Stomach (tissue), 9 donors: ENCODE results near the gene DIDO1. TPM values are rescaled to one million over a fixed set of nuclear protein-coding genes. Genes with fewer than 3 reads are reported as not detected.

Experiments
- DNase-seq, 2 donors: peaks; one replicate each; pipeline versions ENCODE4 v3.0.0 to v3.0.0-alpha.2; 2013 to 2019
- H3K27ac ChIP-seq, 5 donors: fragments of 200-600 bp in 4 of 5; sonication (generic) in 4 of 5; one replicate each; pipeline ENCODE4 v1.5.1; 2013 to 2019; ENCODE audit warnings: mild to moderate bottlenecking in 1 of 5, moderate library complexity in 1 of 5
- H3K27me3 ChIP-seq, 3 donors: fragments of 200-600 bp; sonication (generic); one replicate each; pipeline ENCODE4 v1.5.1; 2017 to 2019; ENCODE audit warnings: mixed run types in 1 of 3
- H3K36me3 ChIP-seq, 4 donors: fragments of 200-600 bp; sonication (generic); 1 replicate in 3 of 4; 2 replicates in 1 of 4; pipeline ENCODE4 v1.5.1; 2016 to 2019
- H3K4me1 ChIP-seq, 4 donors: fragments of 200-600 bp; sonication (generic); one replicate each; pipeline ENCODE4 v1.5.1; 2016 to 2019
- H3K4me3 ChIP-seq, 4 donors: fragments of 200-600 bp; sonication (generic) in 3 of 4; one replicate each; pipeline ENCODE4 v1.5.1; 2016 to 2019; ENCODE audit warnings: mild to moderate bottlenecking in 1 of 4
- H3K9me3 ChIP-seq, 4 donors: fragments of 200-600 bp; sonication (generic); one replicate each; pipeline ENCODE4 v1.5.1; 2016 to 2019
- EP300 ChIP-seq: sonication (generic); formaldehyde crosslinking; IDR thresholded peaks from one replicate; pipeline ENCODE4 v1.6.1; 2017; ENCODE audit warnings: antibody characterized with exemption
- POLR2A ChIP-seq, 4 donors: fragments of 450-650 bp; IDR thresholded peaks; one replicate each; pipeline ENCODE4 v1.6.1; 2016; ENCODE audit warnings: antibody characterized with exemption in 4 of 4, control low read depth in 2 of 4, mild to moderate bottlenecking in 1 of 4, moderate library complexity in 1 of 4
- POLR2AphosphoS5 ChIP-seq, 3 donors: sonication (generic); formaldehyde crosslinking; IDR thresholded peaks; one replicate each; pipeline ENCODE4 v1.6.1; 2016; ENCODE audit warnings: antibody characterized with exemption in 3 of 3
- WGBS, 5 donors: extraction: QIAGEN DNeasy Blood & Tissue Kit in 3 of 5; methylation state at CpG; one replicate each; pipeline versions ENCODE4 v1.1.5 to v1.1.7; 2013 to 2018; 5-methylcytosine and 5-hydroxymethylcytosine counted together
- intact Hi-C: fragments of 100-400 bp; cut with DNase I; formaldehyde crosslinking; loops from one replicate; pipeline ENCODE4 v1.15.1; 2023; ENCODE audit warnings: low total_unique reads
- polyA plus RNA-seq, 3 donors: library from polyadenylated mRNA; stranded (reverse); fragments of 200-250 nt; gene quantifications; one replicate each; pipeline ENCODE4 v1.2.3, GENCODE V29; 2013
- total RNA-seq, 5 donors: library from RNA; depleted of rRNA; stranded (reverse); fragments of >200 nt; gene quantifications; one replicate each; pipeline versions ENCODE4 v1.1.0 to v1.2.3, GENCODE V29; 2014 to 2016
- TF ChIP-seq, protein P1 (sequence below), 7 experiments: fragments of 450-650 bp in 4 of 7; fragments of 200-600 bp in 3 of 7; sonication (generic) in 3 of 7; IDR thresholded peaks; one replicate each; pipeline ENCODE4 v1.5.1; 2016 to 2019; ENCODE audit warnings: antibody characterized with exemption in 7 of 7, control low read depth in 2 of 7, mild to moderate bottlenecking in 1 of 7
- donor health status: healthy with polysubstance abuse.
- donor health status: Bipolar disorder and iron deficiency.
- donor health status: healthy.

Gene DIDO1
- total and polyA plus RNA-seq, 8 donors: 8.1 to 117 (median 57.7) TPM

DNA sequence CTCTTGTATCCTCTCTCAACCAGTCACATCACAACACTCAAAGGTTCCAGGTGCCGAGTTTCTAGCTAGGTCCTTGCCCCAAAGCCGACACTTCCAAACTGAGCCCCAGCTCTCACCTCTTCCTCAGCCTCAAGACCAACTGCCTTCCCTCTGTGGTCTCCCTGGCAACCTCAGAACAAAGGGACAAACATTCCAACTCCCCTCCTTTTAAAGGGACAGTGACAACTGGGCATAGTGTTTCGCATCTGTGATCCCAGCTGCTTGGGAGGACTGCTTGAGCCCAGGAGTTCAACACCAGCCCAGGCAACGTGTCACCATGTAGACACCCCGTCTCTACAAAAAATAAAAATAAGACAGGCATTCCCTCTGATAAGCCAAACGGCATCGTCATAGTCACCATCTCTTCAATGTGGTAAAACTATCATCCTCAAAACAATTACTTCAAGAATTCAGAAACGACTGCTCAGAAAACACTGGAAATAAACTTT, 11.3 kb downstream of the DIDO1 start:
- H3K27me3 ChIP-seq: no peaks in the 10 kb centered on the region
- WGBS, 5 donors: 35 to 48% (median 44%) methylated on average over 8 of the region's 8 CpGs
- H3K27ac ChIP-seq: no peak overlapping the region
- DNase-seq: peak in 1 of 2 donors; percentile 81
- H3K36me3 ChIP-seq: peaks cover 29 to 41% (median 35%) of the 10 kb centered on the region in 4 donors
- no peak overlapping the region for H3K4me3 ChIP-seq
- peaks cover 55 to 77% (median 72%) of the 10 kb centered on the region in 4 donors for H3K4me1 ChIP-seq
- no peaks in the 10 kb centered on the region for H3K9me3 ChIP-seq
- TF ChIP-seq POLR2A (IDR thresholded peaks at IDR 0.05) (no peak), POLR2AphosphoS5 (IDR thresholded peaks at IDR 0.05) (no peak), EP300 (no peak)
- TF ChIP-seq, protein P1, sequence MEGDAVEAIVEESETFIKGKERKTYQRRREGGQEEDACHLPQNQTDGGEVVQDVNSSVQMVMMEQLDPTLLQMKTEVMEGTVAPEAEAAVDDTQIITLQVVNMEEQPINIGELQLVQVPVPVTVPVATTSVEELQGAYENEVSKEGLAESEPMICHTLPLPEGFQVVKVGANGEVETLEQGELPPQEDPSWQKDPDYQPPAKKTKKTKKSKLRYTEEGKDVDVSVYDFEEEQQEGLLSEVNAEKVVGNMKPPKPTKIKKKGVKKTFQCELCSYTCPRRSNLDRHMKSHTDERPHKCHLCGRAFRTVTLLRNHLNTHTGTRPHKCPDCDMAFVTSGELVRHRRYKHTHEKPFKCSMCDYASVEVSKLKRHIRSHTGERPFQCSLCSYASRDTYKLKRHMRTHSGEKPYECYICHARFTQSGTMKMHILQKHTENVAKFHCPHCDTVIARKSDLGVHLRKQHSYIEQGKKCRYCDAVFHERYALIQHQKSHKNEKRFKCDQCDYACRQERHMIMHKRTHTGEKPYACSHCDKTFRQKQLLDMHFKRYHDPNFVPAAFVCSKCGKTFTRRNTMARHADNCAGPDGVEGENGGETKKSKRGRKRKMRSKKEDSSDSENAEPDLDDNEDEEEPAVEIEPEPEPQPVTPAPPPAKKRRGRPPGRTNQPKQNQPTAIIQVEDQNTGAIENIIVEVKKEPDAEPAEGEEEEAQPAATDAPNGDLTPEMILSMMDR (IDR thresholded peaks at IDR 0.05): no peak
- intact Hi-C loops: no loop called here

DNA sequence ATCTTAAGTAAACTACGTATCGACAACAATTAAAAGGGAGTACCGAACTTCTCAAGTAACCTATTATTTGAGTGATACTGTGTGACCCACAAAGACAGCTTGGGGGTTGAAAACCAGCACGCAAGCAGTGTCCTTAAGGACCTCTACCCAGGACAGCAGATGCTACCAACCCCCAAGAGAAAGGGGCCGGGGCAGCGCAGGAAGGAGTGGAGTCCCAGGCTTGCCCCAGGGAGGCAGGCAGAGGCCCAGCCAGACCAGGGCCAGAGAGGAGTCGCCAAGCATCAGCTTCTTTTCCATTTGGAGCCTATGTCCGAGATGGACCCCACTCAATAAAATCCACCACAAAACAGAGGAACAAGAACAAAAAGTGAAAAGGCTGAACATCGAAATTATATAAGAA, 11.9 kb downstream of the DIDO1 start:
- Histone ChIP-seq H3K36me3 (peaks cover 35 to 47% (median 41%) of the 10 kb centered on the region in 4 donors), H3K4me3 (no peak overlapping the region), H3K9me3 (no peaks in the 10 kb centered on the region), H3K27me3 (no peaks in the 10 kb centered on the region), H3K4me1 (peaks cover 49 to 71% (median 66%) of the 10 kb centered on the region in 4 donors), H3K27ac (no peak overlapping the region)
- TF ChIP-seq EP300 (no peak), POLR2AphosphoS5 (IDR thresholded peaks at IDR 0.05) (no peak), POLR2A (IDR thresholded peaks at IDR 0.05) (no peak)
- TF ChIP-seq, protein P1 (IDR thresholded peaks at IDR 0.05): no peak
- WGBS, 5 donors: 54 to 71% (median 61%) methylated on average over 9 of the region's 9 CpGs
- DNase-seq: no peak
- intact Hi-C loops: no loop called here

DNA sequence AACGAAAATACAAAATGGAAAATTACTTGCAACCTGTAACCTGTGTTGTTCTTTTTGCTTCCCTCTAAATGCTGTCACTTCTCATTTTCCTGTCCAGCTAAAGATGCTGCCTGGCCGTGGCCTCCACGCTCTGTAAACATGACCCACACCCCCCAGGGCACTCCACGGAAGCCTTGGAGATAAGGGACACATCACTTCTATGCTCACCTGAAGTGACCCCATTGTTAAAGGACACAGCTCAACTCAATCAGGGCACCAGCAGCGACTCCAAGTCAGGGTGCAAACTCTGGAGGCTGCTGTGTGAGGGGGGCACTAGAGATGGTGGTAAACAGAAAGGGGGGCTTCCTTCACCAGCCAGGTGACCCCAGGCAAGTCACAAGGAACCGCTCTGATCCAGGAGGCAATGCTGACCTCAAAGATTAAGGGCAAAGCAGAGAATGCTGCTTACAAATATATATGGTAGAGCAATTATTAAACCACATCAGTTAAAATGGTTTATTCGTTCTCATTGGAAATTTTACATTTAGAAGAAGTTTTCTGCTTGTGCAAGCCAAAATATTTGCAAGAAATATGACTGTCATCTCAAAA, 13.2 kb downstream of the DIDO1 start:
- intact Hi-C loops: no loop called here
- Histone ChIP-seq H3K36me3 (peaks cover 48 to 60% (median 54%) of the 10 kb centered on the region in 4 donors), H3K9me3 (no peaks in the 10 kb centered on the region), H3K27ac (no peak overlapping the region), H3K27me3 (no peaks in the 10 kb centered on the region), H3K4me1 (peaks cover 36 to 68% (median 57%) of the 10 kb centered on the region in 4 donors), H3K4me3 (no peak overlapping the region)
- no peak for DNase-seq
- WGBS, 5 donors: 60 to 74% (median 71%) methylated on average over 6 to 7 of the region's 7 CpGs
- TF ChIP-seq, protein P1 (IDR thresholded peaks at IDR 0.05): no peak

DNA sequence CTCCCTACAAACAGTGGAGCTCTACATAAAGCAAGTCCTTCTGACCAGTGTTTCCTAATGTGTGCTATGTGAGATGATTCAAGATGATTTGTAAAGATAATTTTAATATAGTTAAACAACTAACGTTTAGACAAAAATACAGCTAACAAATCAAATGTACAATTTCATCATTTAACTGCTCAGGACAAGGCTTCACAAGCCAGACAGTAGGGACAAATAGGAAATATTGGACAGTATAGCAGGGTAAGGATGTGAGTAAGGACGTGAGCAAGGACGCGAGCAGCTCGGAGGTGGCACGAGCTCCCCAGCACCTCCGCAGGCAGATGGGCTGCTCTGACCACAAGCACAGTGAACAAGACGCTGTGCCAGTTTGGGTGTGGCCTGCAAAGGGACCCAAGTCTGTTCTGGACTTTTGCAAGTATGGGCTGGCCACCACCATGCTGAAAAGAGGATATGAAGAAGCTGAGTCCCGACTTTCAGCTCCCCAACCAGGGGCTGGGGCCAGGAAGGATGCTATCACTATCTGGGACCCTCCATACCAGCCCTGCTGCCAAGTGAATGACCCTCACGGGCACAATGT, 14.5 kb downstream of the DIDO1 start:
- Histone ChIP-seq H3K4me3 (no peak overlapping the region), H3K27ac (no peak overlapping the region), H3K27me3 (no peaks in the 10 kb centered on the region), H3K36me3 (peaks cover 60 to 74% (median 67%) of the 10 kb centered on the region in 4 donors), H3K9me3 (no peaks in the 10 kb centered on the region), H3K4me1 (peaks cover 25 to 55% (median 51%) of the 10 kb centered on the region in 4 donors)
- no peak for DNase-seq
- 77 to 84% (median 82%) methylated on average over 10 of the region's 10 CpGs for WGBS, 5 donors
- intact Hi-C loops: no loop called here
- no peak for TF ChIP-seq POLR2AphosphoS5 (IDR thresholded peaks at IDR 0.05)
